Panc1 (cell line): ENCODE measurements around the gene KBTBD3. TPM values are rescaled to one million over a fixed set of nuclear protein-coding genes. Genes with fewer than 3 reads are reported as not detected.

Experiments
- ATAC-seq: fragments of 200-7000 bp; cut with Tn5 transposase; 2 replicates; pipeline ENCODE4 v1.9.1; 2020; ENCODE audit warnings: mild to moderate bottlenecking, moderate library complexity
- BruUV-seq: library from RNA; stranded (reverse); fragments of 400-500 nt; replicated peaks from 2 replicates; lab custom pipeline; 2021; lab: Mats Ljungman, UMichigan
- CTCF ChIA-PET: fragments of 300-600 bp; sonication (Branson Sonifier 250); formaldehyde crosslinking; loops from one replicate; lab custom pipeline; 2022; ENCODE audit warnings: antibody characterized with exemption; lab: Charles Lee
- POLR2A ChIA-PET: fragments of 300-600 bp; sonication (Branson Sonifier 250); formaldehyde crosslinking; loops from one replicate; lab custom pipeline; 2022; ENCODE audit warnings: antibody characterized with exemption; lab: Charles Lee
- DNase-seq: peaks from one replicate; pipeline ENCODE4 v3.0.0-alpha.2; 2010; ENCODE audit warnings: low read depth, low spot score
- H3K27ac ChIP-seq: 2 replicates; pipeline ENCODE4 v1.5.1; 2011; ENCODE audit warnings: mild to moderate bottlenecking, low read length, inconsistent platforms
- H3K27me3 ChIP-seq: fragments of 200-500 bp; sonication (Bioruptor generic); 2 replicates; pipeline ENCODE4 v1.6.0; 2014; ENCODE audit warnings: low read length, inconsistent platforms; ENCODE audit not compliant: control insufficient read depth, insufficient read depth
- H3K36me3 ChIP-seq: fragments of 200-500 bp; sonication (Bioruptor generic); 2 replicates; pipeline ENCODE4 v1.5.1; 2014; ENCODE audit warnings: inconsistent platforms, mild to moderate bottlenecking, low read length, moderate library complexity; ENCODE audit not compliant: control insufficient read depth, insufficient read depth
- H3K4me1 ChIP-seq: 2 replicates; pipeline ENCODE4 v1.5.1; 2011; ENCODE audit warnings: inconsistent platforms, mild to moderate bottlenecking, low read length, moderate library complexity; ENCODE audit not compliant: control insufficient read depth, insufficient read depth
- H3K4me3 ChIP-seq, 2 experiments: 2 replicates each; pipeline ENCODE4 v1.5.1; 2011 to 2012; ENCODE audit warnings: low read depth in 2 of 2, low read length in 2 of 2, mild to moderate bottlenecking in 2 of 2, inconsistent platforms in 1 of 2, moderate library complexity in 1 of 2
- H3K9me3 ChIP-seq: fragments of 200-500 bp; sonication (Bioruptor generic); 2 replicates; pipeline ENCODE4 v1.5.1; 2014; ENCODE audit warnings: low read depth, mild to moderate bottlenecking, inconsistent platforms, low read length, moderate library complexity; ENCODE audit not compliant: control insufficient read depth, insufficient read depth
- CTCF ChIP-seq: fragments of 450-650 bp; IDR thresholded peaks from 2 replicates; pipeline ENCODE4 v1.5.1; 2017; ENCODE audit warnings: mild to moderate bottlenecking
- POLR2AphosphoS5 ChIP-seq: IDR thresholded peaks from 2 replicates; pipeline ENCODE4 v1.6.1; 2012; ENCODE audit warnings: mild to moderate bottlenecking, low read depth, low read length, moderate library complexity
- REST ChIP-seq, 2 experiments: IDR thresholded peaks; 2 replicates each; pipeline ENCODE4 v1.6.1; 2011 to 2012; ENCODE audit warnings: low read depth in 2 of 2, control low read depth in 1 of 2, low read length in 1 of 2, mild to moderate bottlenecking in 1 of 2, moderate library complexity in 1 of 2; ENCODE audit not compliant: insufficient read depth in 1 of 2
- SIN3A ChIP-seq: IDR thresholded peaks from 2 replicates; pipeline ENCODE4 v1.6.1; 2012; ENCODE audit warnings: low read depth, mild to moderate bottlenecking, low read length, moderate library complexity, borderline replicate concordance; ENCODE audit not compliant: insufficient read depth
- TCF7L2 ChIP-seq: IDR thresholded peaks from 2 replicates; pipeline ENCODE4 v1.6.1; 2011; ENCODE audit warnings: mild to moderate bottlenecking, low read depth, low read length, inconsistent platforms
- in situ Hi-C: cut with HindIII; loops from 2 replicates; pipeline ENCODE4 v1.10.0; 2016; ENCODE audit warnings: low sequenced_read_pairs, low pct_unique_long_range_greater_than_20kb
- intact Hi-C: fragments of 100-400 bp; cut with micrococcal nuclease; formaldehyde crosslinking; loops from one replicate; pipeline ENCODE4 v1.10.0; 2022; ENCODE audit not compliant: unreplicated experiment
- total RNA-seq: library from RNA; stranded (reverse); gene quantifications from one replicate; pipeline ENCODE4 v1.2.1, GENCODE V29; 2021; ENCODE audit not compliant: unreplicated experiment

Gene KBTBD3
- total RNA-seq, 1 experiment from 2014 or later: 5.7 TPM

- no peaks in the 10 kb centered on the region for H3K9me3 ChIP-seq
- peaks cover 18% of the 10 kb centered on the region for H3K36me3 ChIP-seq
- TF ChIP-seq REST (IDR thresholded peaks at IDR 0.05; ENCODE audit: insufficient read depth in 1 of 2, low read depth in 2 of 2, low read length in 1 of 2) (no peak), CTCF (no peak), POLR2AphosphoS5 (no peak), TCF7L2 (no peak), SIN3A (no peak)
- ChIA-PET POLR2A (interaction anchor here (0.6 kb wide), 1 partner anchor 471 kb away, joined by 3 read pairs; no protein-coding TSS in a partner anchor), CTCF (no interaction called here)
- no peak overlapping the region for H3K27ac ChIP-seq
- ATAC-seq: no peak
- in situ Hi-C loops (no loop called here), intact Hi-C loops (no loop called here)
- H3K27me3 ChIP-seq: no peaks in the 10 kb centered on the region
- DNase-seq: no peak
- H3K4me3 ChIP-seq: no peak overlapping the region
- no peaks in the 10 kb centered on the region for H3K4me1 ChIP-seq
- BruUV-seq: no TSS peak
These were observed 24.2 kb upstream of the KBTBD3 start for GRCh38 chr11:106101370-106101769.

GRCh38 chr11:106098893-106099553, 21.9 kb upstream of the KBTBD3 start:
- ATAC-seq (no peak), DNase-seq (no peak)
- CTCF ChIA-PET: no interaction called here
- Histone ChIP-seq H3K27ac (no peak overlapping the region), H3K4me3 (no peak overlapping the region), H3K9me3 (no peaks in the 10 kb centered on the region), H3K4me1 (no peaks in the 10 kb centered on the region), H3K36me3 (peaks cover 31% of the 10 kb centered on the region), H3K27me3 (no peaks in the 10 kb centered on the region)
- TF ChIP-seq POLR2AphosphoS5 (no peak), TCF7L2 (no peak), CTCF (no peak)
- intact Hi-C loops (no loop called here), in situ Hi-C loops (no loop called here)
- no TSS peak for BruUV-seq
- POLR2A ChIA-PET: interaction anchor here (0.6 kb wide), 1 partner anchor 37 kb away, joined by 3 read pairs; no protein-coding TSS in a partner anchor
